Measurements from ENCODE around the gene PCDH15.

DNA sequence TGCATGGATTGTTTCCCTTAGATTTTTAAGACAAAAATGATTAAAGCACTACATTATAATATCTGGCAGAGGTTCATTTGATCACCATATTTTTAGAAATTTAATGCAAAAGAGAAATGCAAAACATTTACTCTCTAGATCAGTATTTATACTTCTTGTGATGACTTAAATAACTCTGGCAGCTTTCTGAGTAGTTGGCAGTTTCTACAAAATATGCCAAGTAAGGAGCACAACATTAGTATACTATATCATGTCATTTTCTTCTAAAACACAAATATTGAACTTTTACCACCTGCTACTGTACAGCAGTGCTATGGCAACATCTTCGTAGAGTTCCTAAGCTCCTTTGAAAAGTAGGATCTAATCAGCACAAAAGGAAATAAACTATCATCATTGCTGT, 275.2 kb downstream of the PCDH15 start:
- TF ChIP-seq, protein P1, sequence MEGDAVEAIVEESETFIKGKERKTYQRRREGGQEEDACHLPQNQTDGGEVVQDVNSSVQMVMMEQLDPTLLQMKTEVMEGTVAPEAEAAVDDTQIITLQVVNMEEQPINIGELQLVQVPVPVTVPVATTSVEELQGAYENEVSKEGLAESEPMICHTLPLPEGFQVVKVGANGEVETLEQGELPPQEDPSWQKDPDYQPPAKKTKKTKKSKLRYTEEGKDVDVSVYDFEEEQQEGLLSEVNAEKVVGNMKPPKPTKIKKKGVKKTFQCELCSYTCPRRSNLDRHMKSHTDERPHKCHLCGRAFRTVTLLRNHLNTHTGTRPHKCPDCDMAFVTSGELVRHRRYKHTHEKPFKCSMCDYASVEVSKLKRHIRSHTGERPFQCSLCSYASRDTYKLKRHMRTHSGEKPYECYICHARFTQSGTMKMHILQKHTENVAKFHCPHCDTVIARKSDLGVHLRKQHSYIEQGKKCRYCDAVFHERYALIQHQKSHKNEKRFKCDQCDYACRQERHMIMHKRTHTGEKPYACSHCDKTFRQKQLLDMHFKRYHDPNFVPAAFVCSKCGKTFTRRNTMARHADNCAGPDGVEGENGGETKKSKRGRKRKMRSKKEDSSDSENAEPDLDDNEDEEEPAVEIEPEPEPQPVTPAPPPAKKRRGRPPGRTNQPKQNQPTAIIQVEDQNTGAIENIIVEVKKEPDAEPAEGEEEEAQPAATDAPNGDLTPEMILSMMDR (CRISPR knock-in tag; IDR thresholded peaks at IDR 0.05) = no peak
- TF ChIP-seq NONO (IDR thresholded peaks at IDR 0.05) (no peak), NONO (CRISPR knock-in tag; conservative IDR thresholded peaks at IDR 0.05) (no peak), RFX5 (IDR thresholded peaks at IDR 0.05; ENCODE audit: low read depth, low read length) (no peak), MEIS2 (CRISPR knock-in tag; IDR thresholded peaks at IDR 0.05) (no peak), SOX6 (IDR thresholded peaks at IDR 0.05) (no peak), SOX6 (CRISPR knock-in tag; IDR thresholded peaks at IDR 0.05) (no peak), MTF1 (CRISPR knock-in tag; IDR thresholded peaks at IDR 0.05) (no peak), SIN3B (IDR thresholded peaks at IDR 0.05; ENCODE audit: low read length) (no peak), MAFK (conservative IDR thresholded peaks at IDR 0.05 in 1 of 2, IDR thresholded peaks at IDR 0.05 in 1 of 2; ENCODE audit: low read length in 2 of 2) (no peak), FOXP1 (IDR thresholded peaks at IDR 0.05) (no peak), FOXP1 (CRISPR knock-in tag; IDR thresholded peaks at IDR 0.05) (no peak)
- TF ChIP-seq, protein P2, sequence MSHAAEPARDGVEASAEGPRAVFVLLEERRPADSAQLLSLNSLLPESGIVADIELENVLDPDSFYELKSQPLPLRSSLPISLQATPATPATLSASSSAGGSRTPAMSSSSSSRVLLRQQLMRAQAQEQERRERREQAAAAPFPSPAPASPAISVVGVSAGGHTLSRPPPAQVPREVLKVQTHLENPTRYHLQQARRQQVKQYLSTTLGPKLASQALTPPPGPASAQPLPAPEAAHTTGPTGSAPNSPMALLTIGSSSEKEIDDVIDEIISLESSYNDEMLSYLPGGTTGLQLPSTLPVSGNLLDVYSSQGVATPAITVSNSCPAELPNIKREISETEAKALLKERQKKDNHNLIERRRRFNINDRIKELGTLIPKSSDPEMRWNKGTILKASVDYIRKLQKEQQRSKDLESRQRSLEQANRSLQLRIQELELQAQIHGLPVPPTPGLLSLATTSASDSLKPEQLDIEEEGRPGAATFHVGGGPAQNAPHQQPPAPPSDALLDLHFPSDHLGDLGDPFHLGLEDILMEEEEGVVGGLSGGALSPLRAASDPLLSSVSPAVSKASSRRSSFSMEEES (CRISPR knock-in tag; IDR thresholded peaks at IDR 0.05) = no peak
- TF ChIP-seq, protein P3, sequence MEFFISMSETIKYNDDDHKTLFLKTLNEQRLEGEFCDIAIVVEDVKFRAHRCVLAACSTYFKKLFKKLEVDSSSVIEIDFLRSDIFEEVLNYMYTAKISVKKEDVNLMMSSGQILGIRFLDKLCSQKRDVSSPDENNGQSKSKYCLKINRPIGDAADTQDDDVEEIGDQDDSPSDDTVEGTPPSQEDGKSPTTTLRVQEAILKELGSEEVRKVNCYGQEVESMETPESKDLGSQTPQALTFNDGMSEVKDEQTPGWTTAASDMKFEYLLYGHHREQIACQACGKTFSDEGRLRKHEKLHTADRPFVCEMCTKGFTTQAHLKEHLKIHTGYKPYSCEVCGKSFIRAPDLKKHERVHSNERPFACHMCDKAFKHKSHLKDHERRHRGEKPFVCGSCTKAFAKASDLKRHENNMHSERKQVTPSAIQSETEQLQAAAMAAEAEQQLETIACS (CRISPR knock-in tag; IDR thresholded peaks at IDR 0.05) = no peak
- TF ChIP-seq, protein P4, sequence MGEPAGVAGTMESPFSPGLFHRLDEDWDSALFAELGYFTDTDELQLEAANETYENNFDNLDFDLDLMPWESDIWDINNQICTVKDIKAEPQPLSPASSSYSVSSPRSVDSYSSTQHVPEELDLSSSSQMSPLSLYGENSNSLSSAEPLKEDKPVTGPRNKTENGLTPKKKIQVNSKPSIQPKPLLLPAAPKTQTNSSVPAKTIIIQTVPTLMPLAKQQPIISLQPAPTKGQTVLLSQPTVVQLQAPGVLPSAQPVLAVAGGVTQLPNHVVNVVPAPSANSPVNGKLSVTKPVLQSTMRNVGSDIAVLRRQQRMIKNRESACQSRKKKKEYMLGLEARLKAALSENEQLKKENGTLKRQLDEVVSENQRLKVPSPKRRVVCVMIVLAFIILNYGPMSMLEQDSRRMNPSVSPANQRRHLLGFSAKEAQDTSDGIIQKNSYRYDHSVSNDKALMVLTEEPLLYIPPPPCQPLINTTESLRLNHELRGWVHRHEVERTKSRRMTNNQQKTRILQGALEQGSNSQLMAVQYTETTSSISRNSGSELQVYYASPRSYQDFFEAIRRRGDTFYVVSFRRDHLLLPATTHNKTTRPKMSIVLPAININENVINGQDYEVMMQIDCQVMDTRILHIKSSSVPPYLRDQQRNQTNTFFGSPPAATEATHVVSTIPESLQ (CRISPR knock-in tag; conservative IDR thresholded peaks at IDR 0.05) = no peak
- TF ChIP-seq, protein P5, sequence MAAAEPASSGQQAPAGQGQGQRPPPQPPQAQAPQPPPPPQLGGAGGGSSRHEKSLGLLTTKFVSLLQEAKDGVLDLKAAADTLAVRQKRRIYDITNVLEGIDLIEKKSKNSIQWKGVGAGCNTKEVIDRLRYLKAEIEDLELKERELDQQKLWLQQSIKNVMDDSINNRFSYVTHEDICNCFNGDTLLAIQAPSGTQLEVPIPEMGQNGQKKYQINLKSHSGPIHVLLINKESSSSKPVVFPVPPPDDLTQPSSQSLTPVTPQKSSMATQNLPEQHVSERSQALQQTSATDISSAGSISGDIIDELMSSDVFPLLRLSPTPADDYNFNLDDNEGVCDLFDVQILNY (CRISPR knock-in tag; conservative IDR thresholded peaks at IDR 0.05) = no peak

Measured in HepG2 (cell line).